SK-N-SH (cell line): ENCODE data around the gene OPHN1. TPM values are rescaled to one million over a fixed set of nuclear protein-coding genes. Genes with fewer than 3 reads are reported as not detected.

Experiments
- CTCF ChIA-PET: fragments of 300-600, 350-600 bp; formaldehyde crosslinking; extraction: SDS; loops from one replicate; lab custom pipeline; 2021; lab: Yijun Ruan, JAX
- POLR2A ChIA-PET: fragments of 350-600 bp; sonication (Branson Sonifier 250); formaldehyde crosslinking; extraction: SDS; loops from one replicate; lab custom pipeline; 2020; ENCODE audit warnings: antibody characterized with exemption, inconsistent platforms; lab: Yijun Ruan, JAX
- DNase-seq: peaks from one replicate; pipeline ENCODE4 v3.0.0; 2012
- H2AFZ ChIP-seq: fragments of 200-600 bp; sonication (generic); 2 replicates; pipeline ENCODE4 v1.8.1; 2016; ENCODE audit warnings: antibody characterized with exemption, mild to moderate bottlenecking, low read depth
- H3F3A ChIP-seq: fragments of 200-600 bp; sonication (generic); replicated peaks from 2 replicates; pipeline ENCODE3; 2016; ENCODE audit warnings: antibody characterized with exemption, mild to moderate bottlenecking; ENCODE audit not compliant: insufficient read depth
- H3K27ac ChIP-seq, 2 experiments: fragments of 200-500 bp in 1 of 2; fragments of 200-600 bp in 1 of 2; sonication (Bioruptor generic) in 1 of 2; sonication (generic), shearing (Covaris generic) in 1 of 2; 2 replicates each; pipeline versions ENCODE4 v1.5.1 to v1.6.1; 2014 to 2016; ENCODE audit warnings: low read depth in 2 of 2, inconsistent platforms in 1 of 2, low read length in 1 of 2, mild to moderate bottlenecking in 1 of 2, mixed read lengths in 1 of 2
- H3K27me3 ChIP-seq: fragments of 200-600 bp; sonication (generic), shearing (Covaris generic); 2 replicates; pipeline ENCODE4 v1.6.1; 2016; ENCODE audit warnings: mixed run types; ENCODE audit not compliant: insufficient read depth
- H3K36me3 ChIP-seq, 2 experiments: fragments of 200-500 bp in 1 of 2; fragments of 200-600 bp in 1 of 2; sonication (Bioruptor generic) in 1 of 2; sonication (generic) in 1 of 2; replicated peaks in 1 of 2; 2 replicates each; pipeline versions ENCODE3 to v1.5.1; 2014 to 2016; ENCODE audit warnings: low read length in 1 of 2, mild to moderate bottlenecking in 1 of 2; ENCODE audit not compliant: insufficient read depth in 2 of 2, control insufficient read depth in 1 of 2
- H3K4me1 ChIP-seq, 2 experiments: fragments of 200-500 bp in 1 of 2; fragments of 200-600 bp in 1 of 2; sonication (Bioruptor generic) in 1 of 2; sonication (generic), shearing (Covaris generic) in 1 of 2; 2 replicates each; pipeline versions ENCODE4 v1.5.1 to v1.6.1; 2014 to 2016; ENCODE audit warnings: low read depth in 1 of 2, low read length in 1 of 2, mixed run types in 1 of 2; ENCODE audit not compliant: insufficient read depth in 2 of 2, control insufficient read depth in 1 of 2
- H3K4me2 ChIP-seq: fragments of 200-600 bp; sonication (generic), shearing (Covaris generic); 2 replicates; pipeline ENCODE4 v1.6.1; 2017; ENCODE audit warnings: mixed run types
- H3K4me3 ChIP-seq, 2 experiments: fragments of 200-500 bp in 1 of 2; fragments of 200-600 bp in 1 of 2; sonication (Bioruptor generic) in 1 of 2; sonication (generic), shearing (Covaris generic) in 1 of 2; 2 replicates each; pipeline versions ENCODE4 v1.5.1 to v1.8.1; 2014 to 2016; ENCODE audit warnings: low read depth in 2 of 2, inconsistent platforms in 1 of 2, low read length in 1 of 2, mild to moderate bottlenecking in 1 of 2, mixed read lengths in 1 of 2, moderate library complexity in 1 of 2
- H3K79me2 ChIP-seq: fragments of 200-600 bp; sonication (generic); 2 replicates; pipeline ENCODE4 v1.8.1; 2017; ENCODE audit warnings: mild to moderate bottlenecking; ENCODE audit not compliant: insufficient read depth
- H3K9ac ChIP-seq: fragments of 200-600 bp; sonication (generic); 2 replicates; pipeline ENCODE4 v1.6.1; 2017; ENCODE audit warnings: mixed run types
- H3K9me2 ChIP-seq: fragments of 200-600 bp; sonication (generic); 2 replicates; pipeline ENCODE4 v1.6.1; 2017; ENCODE audit warnings: mixed run types
- H3K9me3 ChIP-seq: fragments of 200-600 bp; sonication (generic); 2 replicates; pipeline ENCODE4 v1.6.1; 2017; ENCODE audit warnings: mixed run types, mild to moderate bottlenecking, moderate library complexity
- H4K20me1 ChIP-seq: fragments of 200-600 bp; sonication (generic); 2 replicates; pipeline ENCODE4 v1.6.1; 2017; ENCODE audit warnings: mild to moderate bottlenecking, mixed run types; ENCODE audit not compliant: insufficient read depth
- CHD2 ChIP-seq: fragments of 150-350 bp; IDR thresholded peaks from 2 replicates; pipeline ENCODE4 v1.6.1; 2018; ENCODE audit warnings: low read length; ENCODE audit not compliant: partially characterized antibody
- ELF1 ChIP-seq: IDR thresholded peaks from 2 replicates; pipeline ENCODE4 v1.4.0; 2012
- EZH2phosphoT487 ChIP-seq: fragments of 200-600 bp; sonication (generic); IDR thresholded peaks from 2 replicates; pipeline ENCODE4 v1.6.1; 2017; ENCODE audit warnings: low read depth, mixed run types, mild to moderate bottlenecking, antibody characterized with exemption, moderate library complexity, borderline replicate concordance
- FOSL2 ChIP-seq: IDR thresholded peaks from 2 replicates; pipeline ENCODE4 v1.4.0; 2012; ENCODE audit warnings: low read depth, mild to moderate bottlenecking, moderate library complexity, borderline replicate concordance
- FOXJ3 ChIP-seq: sonication (generic); formaldehyde crosslinking; IDR thresholded peaks from 2 replicates; pipeline ENCODE4 v1.5.1; 2020; ENCODE audit warnings: mild to moderate bottlenecking, missing genetic modification reagents
- FOXM1 ChIP-seq: IDR thresholded peaks from 2 replicates; pipeline ENCODE4 v1.4.0; 2012; ENCODE audit warnings: low read depth, mild to moderate bottlenecking
- GATA2 ChIP-seq: sonication (generic); formaldehyde crosslinking; IDR thresholded peaks from 2 replicates; pipeline ENCODE4 v1.5.0; 2020; ENCODE audit warnings: mild to moderate bottlenecking, missing genetic modification reagents
- IRF3 ChIP-seq: fragments of 150-350 bp; IDR thresholded peaks from 2 replicates; pipeline ENCODE4 v1.6.1; 2016; ENCODE audit warnings: mild to moderate bottlenecking, low read depth, low read length
- MAX ChIP-seq: IDR thresholded peaks from 2 replicates; pipeline ENCODE4 v1.4.0; 2012; ENCODE audit warnings: low read depth
- PBX3 ChIP-seq: IDR thresholded peaks from 2 replicates; pipeline ENCODE4; 2012
- POLR2AphosphoS5 ChIP-seq: IDR thresholded peaks from 2 replicates; pipeline ENCODE4 v1.6.1; 2012; ENCODE audit warnings: low read depth, low read length
- RAD21 ChIP-seq: IDR thresholded peaks from 2 replicates; pipeline ENCODE4 v1.6.1; 2012; ENCODE audit warnings: mild to moderate bottlenecking, low read length
- RFX5 ChIP-seq: IDR thresholded peaks from 2 replicates; pipeline ENCODE4 v1.6.1; 2012; ENCODE audit warnings: mild to moderate bottlenecking, improper control_type of control experiment, low read length
- RXRA ChIP-seq: IDR thresholded peaks from 2 replicates; pipeline ENCODE4 v1.4.0; 2012; ENCODE audit warnings: low read depth, mild to moderate bottlenecking, borderline replicate concordance
- SMC3 ChIP-seq: IDR thresholded peaks from 2 replicates; pipeline ENCODE4 v1.6.1; 2012; ENCODE audit warnings: low read depth, low read length, improper control_type of control experiment
- TAF1 ChIP-seq: IDR thresholded peaks from 2 replicates; pipeline ENCODE4 v1.6.1; 2012; ENCODE audit warnings: low read depth, mild to moderate bottlenecking, low read length, moderate library complexity, borderline replicate concordance
- TEAD4 ChIP-seq: IDR thresholded peaks from 2 replicates; pipeline ENCODE4 v1.4.0; 2012; ENCODE audit warnings: mild to moderate bottlenecking, borderline replicate concordance; ENCODE audit not compliant: insufficient read depth
- USF1 ChIP-seq: IDR thresholded peaks from 2 replicates; pipeline ENCODE4 v1.4.0; 2012; ENCODE audit warnings: low read depth, borderline replicate concordance
- USF2 ChIP-seq: fragments of 150-350 bp; IDR thresholded peaks from 2 replicates; pipeline ENCODE4 v1.6.1; 2017; ENCODE audit warnings: antibody characterized with exemption, low read length, low read depth, borderline replicate concordance
- WGBS: methylation state at CpG from one replicate; pipeline ENCODE4 v1.1.6; 2017; ENCODE audit warnings: low lambda C conversion rate; 5-methylcytosine and 5-hydroxymethylcytosine counted together
- polyA plus RNA-seq, 3 experiments: library from polyadenylated mRNA; depleted of rRNA; stranded (reverse); fragments of >200 nt; gene quantifications; 2 replicates each; pipeline ENCODE4 v1.2.3, GENCODE V29; 2012

Gene OPHN1
- polyA plus RNA-seq, 1 of the 3 experiments (the other 2 are of a cell fraction) = 1.7 TPM

GRCh38 chrX:68113837-68114572 is 319.3 kb downstream of the OPHN1 start:
- DNase-seq = no peak
- H3K36me3 ChIP-seq = peaks cover 0 to 4% of the 10 kb centered on the region in 2 experiments
- no peaks in the 10 kb centered on the region for H3K4me1 ChIP-seq
- TF ChIP-seq USF2 (no peak), FOXM1 (no peak), CHD2 (no peak), GATA2 (CRISPR knock-in tag) (no peak), FOSL2 (no peak), SMC3 (no peak), FOXJ3 (no peak), USF1 (no peak), MAX (no peak), PBX3 (no peak), TEAD4 (no peak), RAD21 (no peak), POLR2AphosphoS5 (no peak), TAF1 (no peak), EZH2phosphoT487 (no peak), ELF1 (no peak), RXRA (no peak), RFX5 (no peak), IRF3 (no peak)
- TF ChIP-seq, all 33 proteins: peak for 0
- WGBS = 52% methylated on average over 5 of the region's 5 CpGs
- H3K4me2 ChIP-seq = no peak overlapping the region
- H3K9ac ChIP-seq = no peak overlapping the region
- no peaks in the 10 kb centered on the region for H3K27me3 ChIP-seq
- POLR2A ChIA-PET = no interaction called here
- H3F3A ChIP-seq = no peaks in the 10 kb centered on the region
- no peak overlapping the region for H2AFZ ChIP-seq
- H3K9me3 ChIP-seq = 0 out of 2 replicates have a peak, but pooled peaks cover 3% of the 10 kb centered on the region
- H3K4me3 ChIP-seq = no peak overlapping the region
- no peaks in the 10 kb centered on the region for H3K79me2 ChIP-seq
- H3K9me2 ChIP-seq = no peaks in the 10 kb centered on the region
- CTCF ChIA-PET = no interaction called here
- no peak overlapping the region for H3K27ac ChIP-seq
- H4K20me1 ChIP-seq = no peaks in the 10 kb centered on the region
